Bronchial epithelial cell (primary cell): ENCODE data around the gene WBP11. TPM values are rescaled to one million over a fixed set of nuclear protein-coding genes. Genes with fewer than 3 reads are reported as not detected.
A peak's percentile ranks its signal among the peaks of the same experiment; 100 is the strongest.
"Not testable (repeated sequence)": the region's sequence is repeated elsewhere in the genome, so short reads cannot be mapped to it uniquely, and the experiment has no call there.

ENCODE experiments used
- DNase-seq: peaks from one replicate; pipeline ENCODE4 v3.0.0-alpha.2; 2010; ENCODE audit warnings: low read depth
- FAIRE-seq: peaks from 2 replicates; lab custom pipeline; 2011; peaks lifted over from hg19 to GRCh38; lab: Jason Lieb, UNC
- H3K27me3 ChIP-seq: 2 replicates; pipeline ENCODE4 v1.5.1; 2011; ENCODE audit warnings: low read length; ENCODE audit not compliant: control insufficient read depth, insufficient read depth
- H3K36me3 ChIP-seq: 2 replicates; pipeline ENCODE4 v1.5.1; 2011; ENCODE audit warnings: low read length; ENCODE audit not compliant: control insufficient read depth, insufficient read depth
- H3K4me3 ChIP-seq: 2 replicates; pipeline ENCODE4 v1.5.1; 2011; ENCODE audit warnings: mild to moderate bottlenecking, low read depth, low read length, control low read depth
- total RNA-seq: library from RNA; depleted of rRNA; stranded (reverse); fragments of >200 nt; gene quantifications from 2 replicates; pipeline ENCODE4 v1.2.1, GENCODE V29; 2014
- TF ChIP-seq, protein P1 (sequence below): IDR thresholded peaks from 2 replicates; pipeline ENCODE4 v1.5.1; 2011; ENCODE audit warnings: mild to moderate bottlenecking, moderate library complexity, low read length, control low read depth, inconsistent platforms; ENCODE audit not compliant: insufficient read depth, severe bottlenecking

Gene WBP11
- total RNA-seq, 1 donor from 2014 or later: 3.7 TPM

DNA sequence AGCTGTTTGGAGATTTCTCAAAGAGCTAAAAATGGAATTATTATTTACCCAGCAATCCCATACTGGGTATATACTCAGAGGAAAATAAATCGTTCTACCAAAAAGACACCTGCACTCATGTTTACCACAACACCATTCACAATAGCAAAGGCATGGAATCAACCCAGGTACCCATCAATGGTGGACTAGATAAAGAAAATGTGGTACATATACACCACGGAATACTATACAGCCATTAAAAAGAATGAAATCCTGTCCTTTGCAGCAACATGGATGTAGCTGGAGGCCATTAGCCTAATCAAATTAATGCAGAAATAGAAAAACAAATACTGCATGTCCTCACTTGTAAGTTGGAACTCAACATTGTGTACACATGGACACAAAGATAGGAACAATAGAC is 37.9 kb downstream of the WBP11 start:
- Histone ChIP-seq H3K27me3 (no peaks in the 10 kb centered on the region), H3K36me3 (no peaks in the 10 kb centered on the region), H3K4me3 (no peak overlapping the region)
- peak; percentile 71 for DNase-seq
- TF ChIP-seq, protein P1, sequence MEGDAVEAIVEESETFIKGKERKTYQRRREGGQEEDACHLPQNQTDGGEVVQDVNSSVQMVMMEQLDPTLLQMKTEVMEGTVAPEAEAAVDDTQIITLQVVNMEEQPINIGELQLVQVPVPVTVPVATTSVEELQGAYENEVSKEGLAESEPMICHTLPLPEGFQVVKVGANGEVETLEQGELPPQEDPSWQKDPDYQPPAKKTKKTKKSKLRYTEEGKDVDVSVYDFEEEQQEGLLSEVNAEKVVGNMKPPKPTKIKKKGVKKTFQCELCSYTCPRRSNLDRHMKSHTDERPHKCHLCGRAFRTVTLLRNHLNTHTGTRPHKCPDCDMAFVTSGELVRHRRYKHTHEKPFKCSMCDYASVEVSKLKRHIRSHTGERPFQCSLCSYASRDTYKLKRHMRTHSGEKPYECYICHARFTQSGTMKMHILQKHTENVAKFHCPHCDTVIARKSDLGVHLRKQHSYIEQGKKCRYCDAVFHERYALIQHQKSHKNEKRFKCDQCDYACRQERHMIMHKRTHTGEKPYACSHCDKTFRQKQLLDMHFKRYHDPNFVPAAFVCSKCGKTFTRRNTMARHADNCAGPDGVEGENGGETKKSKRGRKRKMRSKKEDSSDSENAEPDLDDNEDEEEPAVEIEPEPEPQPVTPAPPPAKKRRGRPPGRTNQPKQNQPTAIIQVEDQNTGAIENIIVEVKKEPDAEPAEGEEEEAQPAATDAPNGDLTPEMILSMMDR: no peak
- no peak for FAIRE-seq

DNA sequence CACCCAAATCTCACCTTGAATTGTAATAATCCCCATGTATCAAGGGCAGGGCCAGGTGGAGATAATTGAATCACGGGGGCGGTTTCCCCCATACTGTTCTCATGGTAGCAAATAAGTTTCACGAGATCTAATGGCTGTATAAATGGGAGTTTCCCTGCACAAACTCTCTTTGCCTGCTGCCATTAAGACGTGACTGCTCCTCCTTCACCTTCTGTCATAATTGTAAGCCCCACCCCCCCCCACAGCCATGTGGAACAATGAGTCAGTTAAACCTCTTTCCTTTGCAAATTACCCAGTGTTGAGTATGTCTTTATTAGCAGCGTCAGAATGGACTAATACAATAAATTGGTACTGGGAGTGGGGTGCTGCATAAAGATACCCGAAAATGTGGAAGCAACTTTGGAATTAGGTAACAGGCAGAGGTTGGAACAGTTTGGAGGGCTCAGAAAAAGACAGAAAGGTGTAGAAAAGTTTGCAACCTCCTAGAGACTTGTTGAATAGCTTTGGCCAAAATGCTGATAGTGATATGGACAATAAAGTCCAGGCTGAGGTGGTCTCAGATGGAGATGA is 43.5 kb downstream of the WBP11 start:
- not testable (repeated sequence) for FAIRE-seq, H3K4me3 ChIP-seq, H3K27me3 ChIP-seq, H3K36me3 ChIP-seq, DNase-seq

DNA sequence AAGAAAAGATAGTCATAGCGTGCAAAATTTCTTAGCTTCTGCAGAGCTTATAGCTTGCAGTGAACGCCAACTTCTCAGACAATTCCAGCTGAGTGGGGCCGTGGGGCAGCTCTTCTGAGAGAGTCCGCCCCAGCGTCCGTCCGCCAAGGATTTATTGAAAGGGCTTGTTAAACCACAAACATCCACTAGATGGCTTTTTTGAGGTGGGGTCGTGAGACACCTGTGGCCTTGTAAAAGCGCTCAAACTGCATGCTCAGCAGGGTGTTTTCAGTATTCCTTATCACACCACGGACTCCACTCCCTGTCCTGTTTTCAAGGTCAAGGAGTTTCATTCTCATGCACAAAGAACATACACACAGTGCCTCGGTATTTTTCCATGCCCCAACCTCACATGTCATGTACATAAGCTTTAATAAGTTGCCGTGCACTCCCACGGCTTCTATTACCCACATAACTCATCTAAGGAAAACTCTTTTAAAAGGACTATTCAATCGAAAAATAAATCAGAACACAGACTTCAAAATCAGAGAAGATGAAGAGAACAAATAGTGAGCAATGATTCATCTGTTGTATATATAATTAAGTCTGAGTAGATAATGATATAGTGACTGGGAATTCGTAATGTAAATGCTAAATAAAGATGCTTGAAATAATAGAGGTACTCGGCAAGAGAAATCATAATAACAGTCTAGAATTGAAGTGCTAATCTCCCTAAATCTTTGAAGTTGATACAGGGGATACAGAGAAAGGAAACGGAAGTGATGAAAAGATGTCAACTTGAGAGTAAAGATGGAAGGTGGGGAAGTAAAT is 46.7 kb downstream of the WBP11 start:
- FAIRE-seq (no peak), DNase-seq (no peak)
- TF ChIP-seq, protein P1: peak; percentile 27
- Histone ChIP-seq H3K4me3 (no peak overlapping the region), H3K36me3 (no peaks in the 10 kb centered on the region), H3K27me3 (no peaks in the 10 kb centered on the region)

DNA sequence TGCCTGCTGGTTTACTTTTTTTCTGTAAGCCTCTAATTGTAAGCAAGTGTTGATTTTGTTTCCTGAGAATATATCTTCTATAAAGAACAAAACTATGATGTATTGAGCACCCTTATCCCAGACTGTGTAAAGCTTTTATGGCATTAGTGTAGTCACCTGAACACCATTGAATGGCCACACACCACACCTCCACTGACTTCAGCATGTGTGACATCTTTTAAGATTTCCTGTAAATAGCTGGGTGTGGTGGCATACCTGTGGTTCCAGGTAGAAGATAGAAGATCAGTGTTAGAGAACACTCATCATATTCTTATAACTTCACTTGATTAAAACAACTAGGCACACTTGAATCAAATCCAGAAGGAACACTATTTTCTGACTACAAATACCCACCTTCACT is 51.3 kb downstream of the WBP11 start:
- no peak for DNase-seq
- Histone ChIP-seq H3K27me3 (no peaks in the 10 kb centered on the region), H3K36me3 (no peaks in the 10 kb centered on the region), H3K4me3 (no peak overlapping the region)
- no peak for FAIRE-seq
- TF ChIP-seq, protein P1: no peak

DNA sequence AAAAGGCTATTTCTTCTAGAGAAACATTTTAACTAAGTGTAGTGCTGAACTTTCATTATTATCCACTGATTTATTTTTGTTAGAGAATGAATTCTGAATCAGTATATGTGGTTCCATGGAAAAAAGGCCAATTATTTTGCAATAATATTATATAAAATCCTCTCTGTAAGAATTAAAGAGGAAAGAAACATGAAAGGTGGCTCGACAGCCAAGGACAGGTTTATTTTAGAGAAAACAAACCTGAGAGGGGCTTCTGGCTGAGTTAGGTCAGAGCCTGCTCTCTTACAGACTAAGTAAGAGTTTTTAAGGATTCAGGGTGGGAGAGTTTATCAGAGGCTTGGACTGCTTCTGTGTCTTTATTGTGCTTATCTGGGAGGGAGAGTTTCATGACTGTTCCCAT is 60.2 kb downstream of the WBP11 start:
- Histone ChIP-seq H3K36me3 (no peaks in the 10 kb centered on the region), H3K27me3 (no peaks in the 10 kb centered on the region), H3K4me3 (no peak overlapping the region)
- TF ChIP-seq, protein P1: no peak
- FAIRE-seq (no peak), DNase-seq (no peak)

DNA sequence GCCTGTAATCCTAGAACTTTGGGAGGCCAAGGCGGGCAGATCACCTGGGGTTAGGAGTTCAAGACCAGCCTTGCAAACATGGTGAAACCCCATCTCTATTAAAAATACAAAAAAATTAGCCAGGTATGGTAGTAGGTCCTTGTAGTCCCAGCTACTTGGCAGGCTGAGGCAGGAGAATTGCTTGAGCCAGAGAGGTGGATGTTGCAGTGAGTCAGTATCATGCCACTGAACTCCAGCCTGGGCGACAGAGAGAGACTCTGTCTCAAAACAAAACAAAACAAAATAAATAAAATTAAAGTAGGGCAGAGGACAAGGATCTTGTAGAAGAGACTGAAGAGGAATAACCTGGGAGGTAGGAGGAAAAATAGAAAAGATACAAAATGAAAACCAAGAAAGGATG is 61.3 kb downstream of the WBP11 start:
- Histone ChIP-seq H3K4me3 (no peak overlapping the region), H3K36me3 (no peaks in the 10 kb centered on the region), H3K27me3 (no peaks in the 10 kb centered on the region)
- FAIRE-seq (no peak), DNase-seq (no peak)
- TF ChIP-seq, protein P1: no peak
